CD4-positive, alpha-beta memory T cell (primary cell): ENCODE measurements around the gene STARD10. TPM values are rescaled to one million over a fixed set of nuclear protein-coding genes. Genes with fewer than 3 reads are reported as not detected.

Source experiments
- CTCF ChIA-PET: fragments of 350-600 bp; sonication (Branson Sonifier 250); formaldehyde crosslinking; loops from one replicate; lab custom pipeline; 2021; ENCODE audit warnings: inconsistent platforms; ENCODE audit not compliant: partially characterized antibody; lab: Charles Lee
- POLR2A ChIA-PET: fragments of 350-600 bp; sonication (Branson Sonifier 250); formaldehyde crosslinking; loops from one replicate; lab custom pipeline; 2021; ENCODE audit not compliant: partially characterized antibody; lab: Charles Lee
- DNase-seq, 5 donors: peaks; one replicate each; pipeline versions ENCODE4 v3.0.0 to v3.0.0-alpha.2; 2020 to 2022; ENCODE audit warnings: mixed read lengths in 1 of 5
- H3K27ac ChIP-seq: one replicate; pipeline ENCODE4 v1.7.0; 2013; ENCODE audit warnings: low read depth, low read length
- H3K27me3 ChIP-seq: 2 replicates; pipeline ENCODE4 v1.7.0; 2013; ENCODE audit warnings: mild to moderate bottlenecking, low read length, moderate library complexity; ENCODE audit not compliant: insufficient read depth
- H3K36me3 ChIP-seq: 2 replicates; pipeline ENCODE4 v1.7.0; 2013; ENCODE audit warnings: mild to moderate bottlenecking, low read length, moderate library complexity; ENCODE audit not compliant: insufficient read depth
- H3K4me1 ChIP-seq: 2 replicates; pipeline ENCODE4 v1.7.0; 2013; ENCODE audit warnings: mild to moderate bottlenecking, low read length, moderate library complexity; ENCODE audit not compliant: insufficient read depth
- H3K4me3 ChIP-seq, 2 donors: one replicate each; pipeline ENCODE4 v1.7.0; 2013; ENCODE audit warnings: low read length in 2 of 2, mild to moderate bottlenecking in 1 of 2
- H3K9me3 ChIP-seq, 2 donors: one replicate each; pipeline ENCODE4 v1.7.0; 2013; ENCODE audit warnings: low read length in 2 of 2, control low read depth in 1 of 2; ENCODE audit not compliant: control insufficient read depth in 1 of 2
- H3K27ac Mint-ChIP-seq, 7 donors: one replicate each; pipeline ENCODE4 v1.8.0; 2020 to 2021; ENCODE audit warnings: mixed read lengths in 7 of 7, mild to moderate bottlenecking in 6 of 7, inconsistent platforms in 3 of 7, moderate library complexity in 3 of 7
- H3K27me3 Mint-ChIP-seq, 2 donors: one replicate each; pipeline ENCODE4 v1.8.0; 2020 to 2021; ENCODE audit warnings: mixed read lengths in 2 of 2
- H3K36me3 Mint-ChIP-seq, 2 donors: one replicate each; pipeline ENCODE4 v1.8.0; 2020 to 2021; ENCODE audit warnings: mixed read lengths in 2 of 2, inconsistent platforms in 1 of 2, mild to moderate bottlenecking in 1 of 2
- H3K4me1 Mint-ChIP-seq, 4 donors: one replicate each; pipeline ENCODE4 v1.8.0; 2020 to 2021; ENCODE audit warnings: mixed read lengths in 4 of 4, mild to moderate bottlenecking in 1 of 4
- H3K4me3 Mint-ChIP-seq, 8 donors: one replicate each; pipeline ENCODE4 v1.8.0; 2020 to 2021; ENCODE audit warnings: mixed read lengths in 8 of 8, mild to moderate bottlenecking in 7 of 8, moderate library complexity in 6 of 8, inconsistent platforms in 3 of 8
- H3K9me3 Mint-ChIP-seq, 8 donors: one replicate each; pipeline ENCODE4 v1.8.0; 2020 to 2021; ENCODE audit warnings: mixed read lengths in 8 of 8, mild to moderate bottlenecking in 5 of 8, inconsistent platforms in 3 of 8, moderate library complexity in 1 of 8
- intact Hi-C: fragments of 100-400 bp; cut with micrococcal nuclease; formaldehyde crosslinking; loops from one replicate; pipeline ENCODE4 v1.15.1; 2023
- polyA plus RNA-seq, 2 donors: library from polyadenylated mRNA; unstranded; fragments of 300-500 nt; fragmentation: Illumina TruSeq; gene quantifications; one replicate each; pipeline ENCODE4 v1.2.3, GENCODE V29; 2021
- total RNA-seq, 2 experiments: library from RNA; stranded (reverse); gene quantifications; one replicate each; pipeline ENCODE4 v1.2.3, GENCODE V29; 2021

The STARD10 gene
- total and polyA plus RNA-seq, 4 experiments from 2014 or later, result 23.0 to 27.0 (median 24.2) TPM

GRCh38 chr11:72721276-72721675 is 72.6 kb downstream of the STARD10 start:
- H3K4me1 ChIP-seq, result peaks cover 60% of the 10 kb centered on the region
- H3K27ac Mint-ChIP-seq, result peak overlapping the region; percentile 93 to 98 (median 96)
- H3K9me3 Mint-ChIP-seq, result peaks cover 0 to 7% (median 0%) of the 10 kb centered on the region in 8 donors
- no peak for DNase-seq
- POLR2A ChIA-PET, result interaction anchor here (1.0 to 3.6 kb wide), 14 partner anchors 12 to 421 kb away, joined by 3 to 46 read pairs (median 6); partner anchors contain the start of genes ATG16L2, FCHSD2 and STARD10
- peaks cover 0 to 1% of the 10 kb centered on the region in 2 donors for H3K27me3 Mint-ChIP-seq
- H3K4me3 ChIP-seq, result peak overlapping the region; percentile 82 to 98
- CTCF ChIA-PET, result interaction anchor here (0.9 to 3.5 kb wide), 4 partner anchors 73 to 457 kb away, joined by 3 to 14 read pairs (median 4); partner anchors contain the start of gene STARD10
- intact Hi-C loops, result loop anchor here (5.0 to 10.0 kb wide), 2 partner anchors 34 to 424 kb away; partner anchors contain the start of gene FCHSD2
- peak overlapping the region; percentile 80 for H3K27ac ChIP-seq
- H3K27me3 ChIP-seq, result no peaks in the 10 kb centered on the region
- no peaks in the 10 kb centered on the region for H3K9me3 ChIP-seq
- H3K36me3 Mint-ChIP-seq, result peaks cover 3 to 40% of the 10 kb centered on the region in 2 donors
- H3K4me1 Mint-ChIP-seq, result peaks cover 46 to 86% (median 62%) of the 10 kb centered on the region in 4 donors
- H3K36me3 ChIP-seq, result peaks cover 27% of the 10 kb centered on the region
- peak overlapping the region; percentile 93 to 99 (median 96) for H3K4me3 Mint-ChIP-seq

GRCh38 chr11:72720784-72721183 is 73.1 kb downstream of the STARD10 start:
- ChIA-PET POLR2A (interaction anchor here (1.0 to 3.6 kb wide), 7 partner anchors 16 to 421 kb away, joined by 3 to 46 read pairs (median 9); partner anchors contain the start of genes ATG16L2, FCHSD2 and STARD10), CTCF (interaction anchor here (0.7 to 3.5 kb wide), 5 partner anchors 73 to 458 kb away, joined by 3 to 14 read pairs (median 3); partner anchors contain the start of gene STARD10)
- peak overlapping the region; percentile 80 for H3K27ac ChIP-seq
- DNase-seq, result no peak
- peaks cover 62% of the 10 kb centered on the region for H3K4me1 ChIP-seq
- intact Hi-C loops, result loop anchor here (5.0 to 10.0 kb wide), 2 partner anchors 33 to 424 kb away; partner anchors contain the start of gene FCHSD2
- H3K27me3 ChIP-seq, result no peaks in the 10 kb centered on the region
- peaks cover 29% of the 10 kb centered on the region for H3K36me3 ChIP-seq
- H3K4me3 ChIP-seq, result peak overlapping the region; percentile 82 to 98
- Mint-ChIP-seq H3K27ac (peak overlapping the region in 6 of 7 donors; percentile 93 to 98 (median 96)), H3K4me3 (peak overlapping the region; percentile 93 to 99 (median 96)), H3K9me3 (peaks cover 0 to 7% (median 0%) of the 10 kb centered on the region in 8 donors), H3K27me3 (peaks cover 0 to 1% of the 10 kb centered on the region in 2 donors), H3K4me1 (peaks cover 49 to 89% (median 64%) of the 10 kb centered on the region in 4 donors), H3K36me3 (peaks cover 3 to 40% of the 10 kb centered on the region in 2 donors)
- H3K9me3 ChIP-seq, result no peaks in the 10 kb centered on the region

- no peaks in the 10 kb centered on the region for H3K27me3 Mint-ChIP-seq
- H3K4me3 ChIP-seq, result peak overlapping the region; percentile 82 to 98
Observed at GRCh38 chr11:72720047-72720446, 73.8 kb downstream of the STARD10 start.

GRCh38 chr11:72719551-72719950 is 74.3 kb downstream of the STARD10 start:
- Histone ChIP-seq H3K27me3 (no peaks in the 10 kb centered on the region), H3K9me3 (no peaks in the 10 kb centered on the region), H3K27ac (peak overlapping the region; percentile 80), H3K36me3 (peaks cover 35% of the 10 kb centered on the region), H3K4me3 (peak overlapping the region in 1 of 2 donors; percentile 82), H3K4me1 (peaks cover 63% of the 10 kb centered on the region)
- ChIA-PET CTCF (interaction anchor here (1.9 kb wide), 1 partner anchor 74 kb away, joined by 4 read pairs; no protein-coding TSS in a partner anchor), POLR2A (no interaction called here)
- no peaks in the 10 kb centered on the region for H3K9me3 Mint-ChIP-seq
- H3K4me1 Mint-ChIP-seq, result peaks cover 49 to 88% (median 62%) of the 10 kb centered on the region in 4 donors
- no peaks in the 10 kb centered on the region for H3K27me3 Mint-ChIP-seq
- peak in 1 of 5 donors; percentile 5 for DNase-seq
- H3K27ac Mint-ChIP-seq, result peak overlapping the region; percentile 37 to 98 (median 93)
- H3K4me3 Mint-ChIP-seq, result peak overlapping the region; percentile 28 to 99 (median 94)
- intact Hi-C loops, result no loop called here
- H3K36me3 Mint-ChIP-seq, result peaks cover 3 to 38% of the 10 kb centered on the region in 2 donors

More at GRCh38 chr11:72720047-72720446, 73.8 kb downstream of the STARD10 start:
- intact Hi-C loops, result loop anchor here (5.0 to 10.0 kb wide), 2 partner anchors 33 to 425 kb away; partner anchors contain the start of gene FCHSD2
- H3K27ac Mint-ChIP-seq, result peak overlapping the region; percentile 83 to 98 (median 93)
- Histone ChIP-seq H3K27ac (peak overlapping the region; percentile 80), H3K27me3 (no peaks in the 10 kb centered on the region), H3K9me3 (no peaks in the 10 kb centered on the region), H3K36me3 (peaks cover 31% of the 10 kb centered on the region), H3K4me1 (peaks cover 63% of the 10 kb centered on the region)
- H3K9me3 Mint-ChIP-seq, result peaks cover 0 to 1% (median 0%) of the 10 kb centered on the region in 8 donors
- peaks cover 46 to 88% (median 59%) of the 10 kb centered on the region in 4 donors for H3K4me1 Mint-ChIP-seq
- DNase-seq, result peak in 1 of 5 donors; percentile 22
- H3K36me3 Mint-ChIP-seq, result peaks cover 3 to 33% of the 10 kb centered on the region in 2 donors
- peak overlapping the region; percentile 93 to 99 (median 96) for H3K4me3 Mint-ChIP-seq
- ChIA-PET POLR2A (interaction anchor here (1.2 kb wide), 1 partner anchor 33 kb away, joined by 3 read pairs; no protein-coding TSS in a partner anchor), CTCF (interaction anchor here (0.7 to 1.9 kb wide), 3 partner anchors 73 to 249 kb away, joined by 3 to 4 read pairs (median 4); partner anchors contain the start of gene STARD10)

- intact Hi-C loops, result no loop called here
- DNase-seq, result no peak
- Mint-ChIP-seq H3K27me3 (no peaks in the 10 kb centered on the region), H3K27ac (peak overlapping the region in 6 of 7 donors; percentile 55 to 98 (median 78)), H3K4me1 (peaks cover 50 to 91% (median 65%) of the 10 kb centered on the region in 4 donors), H3K9me3 (no peaks in the 10 kb centered on the region), H3K36me3 (peaks cover 3 to 42% of the 10 kb centered on the region in 2 donors), H3K4me3 (peak overlapping the region; percentile 20 to 99 (median 93))
- peaks cover 65% of the 10 kb centered on the region for H3K4me1 ChIP-seq
- H3K27me3 ChIP-seq, result no peaks in the 10 kb centered on the region
- H3K9me3 ChIP-seq, result no peaks in the 10 kb centered on the region
- no peak overlapping the region for H3K4me3 ChIP-seq
- no peak overlapping the region for H3K27ac ChIP-seq
- ChIA-PET CTCF (interaction anchor here (0.7 to 1.9 kb wide), 2 partner anchors 35 to 74 kb away, joined by 3 to 4 read pairs; no protein-coding TSS in a partner anchor), POLR2A (no interaction called here)
- peaks cover 34% of the 10 kb centered on the region for H3K36me3 ChIP-seq
Observed at GRCh38 chr11:72719144-72719543, 74.7 kb downstream of the STARD10 start.

- Histone ChIP-seq H3K27ac (no peak overlapping the region), H3K4me1 (peaks cover 65% of the 10 kb centered on the region), H3K4me3 (no peak overlapping the region), H3K9me3 (no peaks in the 10 kb centered on the region), H3K36me3 (peaks cover 36% of the 10 kb centered on the region), H3K27me3 (no peaks in the 10 kb centered on the region)
- DNase-seq, result no peak
- Mint-ChIP-seq H3K9me3 (no peaks in the 10 kb centered on the region), H3K27me3 (no peaks in the 10 kb centered on the region), H3K4me3 (peak overlapping the region in 3 of 8 donors; percentile 25 to 62 (median 36)), H3K36me3 (peaks cover 3 to 43% of the 10 kb centered on the region in 2 donors), H3K27ac (peak overlapping the region in 4 of 7 donors; percentile 10 to 93 (median 39)), H3K4me1 (peaks cover 44 to 82% (median 59%) of the 10 kb centered on the region in 4 donors)
- CTCF ChIA-PET, result interaction anchor here (1.9 kb wide), 1 partner anchor 75 kb away, joined by 4 read pairs; no protein-coding TSS in a partner anchor
- POLR2A ChIA-PET, result no interaction called here
- intact Hi-C loops, result no loop called here
Observed at GRCh38 chr11:72718101-72718501, 75.7 kb downstream of the STARD10 start.
